ENCODE measurements around the gene CFAP100.

CFAP100 gene

GRCh38 chr3:126395846-126396513 lies 1.3 kb downstream of the CFAP100 start:
- H3K4me3 ChIP-seq (ENCODE audit: control insufficient read depth, low read depth, low read length) = no peak overlapping the region
- no peak for DNase-seq (ENCODE audit: low read depth)
- no peak for TF ChIP-seq CTCF (IDR thresholded peaks at IDR 0.05; ENCODE audit: control insufficient read depth, insufficient read depth, low read depth, low read length, missing control alignments)

- DNase-seq (ENCODE audit: low read depth) = no peak
- no peak overlapping the region for H3K4me3 ChIP-seq (ENCODE audit: control insufficient read depth, low read depth, low read length)
- no peak for TF ChIP-seq CTCF (IDR thresholded peaks at IDR 0.05; ENCODE audit: control insufficient read depth, insufficient read depth, low read depth, low read length, missing control alignments)
Measured at GRCh38 chr3:126396536-126396935, 1.8 kb downstream of the CFAP100 start.

GRCh38 chr3:126397610-126398422 lies 3.1 kb downstream of the CFAP100 start:
- TF ChIP-seq CTCF (IDR thresholded peaks at IDR 0.05; ENCODE audit: control insufficient read depth, insufficient read depth, low read depth, low read length, missing control alignments) = no peak
- no peak for DNase-seq (ENCODE audit: low read depth)
- no peak overlapping the region for H3K4me3 ChIP-seq (ENCODE audit: control insufficient read depth, low read depth, low read length)

GRCh38 chr3:126398423-126399350 lies 4.0 kb downstream of the CFAP100 start:
- no peak for TF ChIP-seq CTCF (IDR thresholded peaks at IDR 0.05; ENCODE audit: control insufficient read depth, insufficient read depth, low read depth, low read length, missing control alignments)
- DNase-seq (ENCODE audit: low read depth) = no peak
- H3K4me3 ChIP-seq (ENCODE audit: control insufficient read depth, low read depth, low read length) = no peak overlapping the region

GRCh38 chr3:126399351-126399735 lies 4.6 kb downstream of the CFAP100 start:
- TF ChIP-seq CTCF (IDR thresholded peaks at IDR 0.05; ENCODE audit: control insufficient read depth, insufficient read depth, low read depth, low read length, missing control alignments) = no peak
- no peak for DNase-seq (ENCODE audit: low read depth)
- H3K4me3 ChIP-seq (ENCODE audit: control insufficient read depth, low read depth, low read length) = no peak overlapping the region

DNA sequence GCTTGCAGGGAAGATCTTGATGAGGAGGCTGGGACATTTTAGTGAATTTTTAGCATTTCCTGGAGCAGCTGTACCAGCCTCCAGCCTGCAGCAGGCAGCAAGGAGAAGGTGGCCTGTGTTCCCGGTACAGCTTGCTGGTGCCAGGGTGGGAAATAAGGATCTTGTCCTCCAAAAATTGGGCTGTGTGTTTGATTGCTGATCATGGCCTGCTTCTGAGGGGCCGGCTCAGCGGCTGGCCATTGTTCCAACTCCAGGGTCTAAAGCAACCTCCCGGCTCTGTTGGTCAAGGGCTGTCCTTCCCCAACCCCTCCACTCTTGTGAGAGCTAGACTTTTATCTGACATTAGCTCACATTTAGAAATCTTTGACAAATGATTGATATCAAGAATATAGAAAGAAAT lies 5.0 kb downstream of the CFAP100 start:
- no peak for TF ChIP-seq CTCF (IDR thresholded peaks at IDR 0.05; ENCODE audit: control insufficient read depth, insufficient read depth, low read depth, low read length, missing control alignments)
- no peak overlapping the region for H3K4me3 ChIP-seq (ENCODE audit: control insufficient read depth, low read depth, low read length)
- no peak for DNase-seq (ENCODE audit: low read depth)

Measured in AG09309 (cell line).